HS-5 (cell line): ENCODE results near the gene C1QTNF12.

Experiments
- DNase-seq: peaks from one replicate; pipeline ENCODE4 v3.0.0-alpha.2; 2012; ENCODE audit warnings: low read depth

Gene C1QTNF12

GRCh38 chr1:1240822-1241587 lies 5.5 kb downstream of the C1QTNF12 start:
- no peak for DNase-seq

- no peak for DNase-seq
Measured at GRCh38 chr1:1240348-1240732, 6.2 kb downstream of the C1QTNF12 start.

DNA sequence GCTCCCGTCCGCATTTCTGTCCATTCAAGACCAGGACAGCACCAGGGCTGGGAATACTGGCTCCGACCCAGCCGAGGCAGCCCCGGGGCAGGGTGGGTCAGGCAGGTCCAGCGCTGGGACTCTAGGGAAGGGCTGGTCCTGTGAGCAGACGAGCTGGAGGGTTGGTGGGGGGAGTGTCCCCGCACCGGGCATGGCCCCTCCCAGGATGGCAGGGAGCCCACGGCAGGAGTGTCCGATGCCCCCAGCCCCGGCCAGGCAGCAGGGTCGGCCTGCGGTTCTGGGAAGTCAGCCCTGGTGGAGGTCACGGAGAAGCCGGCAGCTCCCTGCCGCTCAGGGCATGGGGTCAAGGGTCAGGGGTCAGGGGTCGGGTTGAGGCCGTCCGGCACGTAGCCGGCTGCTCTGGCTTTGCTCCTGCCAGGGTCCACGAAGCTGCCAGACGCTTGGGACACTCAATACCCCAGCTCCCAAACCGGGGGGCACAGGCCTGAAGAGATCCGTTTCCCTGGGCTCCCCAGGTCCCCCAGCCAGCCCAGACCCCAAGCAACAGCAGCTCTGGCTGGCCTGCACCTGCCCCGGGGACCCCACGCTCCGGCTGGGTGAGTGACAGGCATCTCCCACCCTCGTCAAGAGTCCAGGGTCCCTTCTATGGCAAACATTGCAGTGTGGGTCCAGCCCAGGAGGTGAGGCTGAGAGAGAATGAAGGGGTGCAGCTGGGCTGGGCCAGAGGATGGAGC lies 6.7 kb downstream of the C1QTNF12 start:
- DNase-seq: no peak

- DNase-seq: no peak
Measured at GRCh38 chr1:1239227-1239613, 7.3 kb downstream of the C1QTNF12 start.

GRCh38 chr1:1238702-1239178 lies 7.8 kb downstream of the C1QTNF12 start:
- DNase-seq: no peak

GRCh38 chr1:1237874-1238701 lies 8.4 kb downstream of the C1QTNF12 start:
- no peak for DNase-seq

DNA sequence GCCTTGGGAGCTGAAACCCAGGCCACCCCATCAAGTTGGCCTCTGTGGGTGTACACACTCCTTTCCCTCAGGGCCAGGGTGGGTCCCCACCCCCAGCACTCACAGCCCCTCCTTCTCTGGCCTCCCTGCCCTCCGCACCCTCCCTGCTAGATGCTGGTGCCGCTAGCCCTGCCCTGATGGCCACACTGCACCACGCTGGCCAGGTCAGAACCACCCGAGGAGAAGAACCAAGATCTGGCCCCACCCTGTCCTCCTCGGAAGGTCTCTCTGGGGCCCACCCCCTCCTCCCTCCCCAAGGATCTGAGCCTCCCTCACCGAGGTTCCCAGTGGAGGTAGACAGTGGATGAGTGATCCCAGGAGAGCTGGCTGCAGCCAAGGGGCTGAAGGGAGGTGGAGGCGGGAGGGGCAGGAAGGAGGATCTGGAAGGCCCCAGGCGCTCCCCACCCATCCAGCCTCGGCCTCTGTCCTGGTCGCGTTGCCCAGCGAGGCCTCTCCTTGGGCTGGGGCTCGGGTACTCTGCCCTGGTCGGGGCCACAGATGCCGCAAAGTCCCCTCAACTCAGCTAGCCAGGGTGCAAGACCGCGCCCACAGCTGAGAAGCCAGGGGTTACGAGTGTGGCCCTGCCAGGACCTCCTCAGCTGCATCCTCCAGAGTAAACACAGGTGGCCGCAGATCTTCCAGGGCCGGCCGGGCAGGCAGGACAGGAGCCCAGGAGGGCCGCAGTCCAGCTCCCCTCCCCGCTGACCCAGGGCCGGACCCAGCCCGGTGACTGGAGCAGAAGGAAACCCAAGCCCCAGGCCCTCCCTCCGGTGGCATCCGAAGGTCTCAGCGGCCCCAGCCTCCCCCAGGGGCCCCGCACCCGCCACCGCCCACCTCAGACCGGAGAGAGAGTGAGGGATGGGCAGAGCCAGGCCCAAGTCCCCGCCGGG lies 9.3 kb downstream of the C1QTNF12 start:
- no peak for DNase-seq

- DNase-seq: no peak
Measured at GRCh38 chr1:1236176-1236763, 10.3 kb downstream of the C1QTNF12 start.

DNA sequence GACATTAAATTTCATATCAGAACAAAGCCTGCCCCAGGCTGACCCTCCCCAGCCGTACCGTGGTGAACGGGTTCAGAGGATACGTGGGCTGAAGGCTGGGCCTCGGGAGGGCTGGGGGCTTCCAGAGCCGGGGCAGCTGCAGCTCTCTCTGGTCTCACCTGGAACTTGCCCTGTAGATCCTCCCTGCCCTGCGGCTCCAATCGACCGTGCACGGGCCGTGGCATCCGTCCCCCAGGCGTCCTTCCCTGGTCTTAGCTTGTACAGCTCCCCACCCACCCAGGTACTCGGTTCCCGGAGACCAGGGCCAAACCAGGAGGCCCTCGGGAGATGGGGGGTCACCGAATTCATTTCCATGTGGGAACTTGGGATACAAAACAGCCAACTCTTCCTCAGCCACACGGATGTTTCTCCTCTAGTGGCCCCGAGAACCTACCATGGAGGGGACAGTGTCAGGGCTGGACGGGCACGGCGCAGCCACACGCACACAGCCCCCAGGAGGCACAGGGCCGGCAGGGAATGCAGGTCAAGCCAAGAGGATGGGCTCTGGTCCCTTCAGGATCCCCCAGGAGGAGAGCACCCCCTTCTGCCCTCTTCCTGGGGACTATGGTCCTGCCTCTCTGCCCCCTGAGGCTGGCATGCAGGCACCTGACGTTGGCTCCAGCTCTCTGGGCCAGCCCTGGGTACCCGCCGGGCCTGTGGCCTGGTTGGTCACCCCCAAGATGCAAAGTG lies 11.3 kb downstream of the C1QTNF12 start:
- no peak for DNase-seq

GRCh38 chr1:1234180-1234808 lies 12.2 kb downstream of the C1QTNF12 start:
- DNase-seq: no peak

- no peak for DNase-seq
Measured at GRCh38 chr1:1233567-1233892, 13.0 kb downstream of the C1QTNF12 start.

- no peak for DNase-seq
Measured at GRCh38 chr1:1232796-1233566, 13.5 kb downstream of the C1QTNF12 start.

DNA sequence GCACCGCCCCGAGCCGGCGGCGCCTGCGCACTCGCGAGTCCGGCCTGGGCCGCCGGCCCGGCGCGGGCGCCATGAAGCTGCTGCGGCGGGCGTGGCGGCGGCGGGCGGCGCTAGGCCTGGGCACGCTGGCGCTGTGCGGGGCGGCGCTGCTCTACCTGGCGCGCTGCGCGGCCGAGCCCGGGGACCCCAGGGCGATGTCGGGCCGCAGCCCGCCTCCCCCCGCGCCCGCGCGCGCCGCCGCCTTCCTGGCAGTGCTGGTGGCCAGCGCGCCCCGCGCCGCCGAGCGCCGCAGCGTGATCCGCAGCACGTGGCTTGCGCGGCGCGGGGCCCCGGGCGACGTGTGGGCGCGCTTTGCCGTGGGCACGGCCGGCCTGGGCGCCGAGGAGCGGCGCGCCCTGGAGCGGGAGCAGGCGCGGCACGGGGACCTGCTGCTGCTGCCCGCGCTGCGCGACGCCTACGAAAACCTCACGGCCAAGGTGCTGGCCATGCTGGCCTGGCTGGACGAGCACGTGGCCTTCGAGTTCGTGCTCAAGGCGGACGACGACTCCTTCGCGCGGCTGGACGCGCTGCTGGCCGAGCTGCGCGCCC lies 14.2 kb downstream of the C1QTNF12 start, which contains the start of gene B3GALT6:
B3GALT6 (plus strand) TSS at position 30 of the 588 bp plus-strand sequence; CDS start at position 72, 42 bp downstream.
- no peak for DNase-seq

DNA sequence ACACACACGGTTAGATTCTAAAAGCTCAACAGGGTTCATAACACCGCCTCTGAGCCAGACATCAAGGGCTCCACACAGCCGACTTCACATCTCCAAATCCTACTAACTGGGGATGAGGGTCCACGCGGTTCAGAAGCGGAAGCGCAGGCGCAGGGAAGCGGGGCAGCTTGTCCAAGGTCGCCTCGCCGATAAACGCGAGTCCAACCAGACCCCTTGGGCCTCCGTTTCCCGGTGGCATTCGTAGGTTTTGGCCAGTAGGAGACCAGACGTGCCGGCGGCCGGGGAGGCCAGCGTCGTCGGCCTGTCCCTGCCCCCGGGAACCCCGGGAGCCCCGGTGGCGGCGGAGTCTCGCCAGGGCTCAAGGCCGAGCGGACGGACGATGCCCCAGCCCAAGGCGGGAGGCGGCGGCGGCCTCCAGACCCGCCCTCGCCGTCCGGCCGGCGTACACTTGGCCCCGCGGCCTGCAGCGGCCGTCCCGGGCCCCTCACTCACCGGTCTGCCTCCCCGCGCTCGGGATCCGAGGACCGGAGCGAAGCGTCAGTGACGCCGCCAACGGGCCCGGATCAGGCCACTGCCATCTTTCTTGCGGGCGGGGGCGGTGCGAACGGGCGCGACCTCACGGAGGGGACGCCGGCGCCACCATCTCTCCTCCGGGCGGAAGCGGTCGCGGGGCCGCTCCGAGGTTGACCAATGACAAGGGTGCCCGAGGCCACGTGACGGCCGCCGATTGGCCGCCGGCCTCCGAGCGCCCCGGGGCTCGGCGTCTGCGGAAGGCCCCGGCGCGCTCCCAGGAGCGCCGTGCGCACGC lies 14.9 kb downstream of the C1QTNF12 start, which contains the start of gene SDF4:
SDF4 (minus strand) TSS at position 602 of the 808 bp plus-strand sequence. CDS start 3,229 bp downstream, outside the sequence.
- DNase-seq: peak; percentile 75

- peak; percentile 28 for DNase-seq
Measured at GRCh38 chr1:1230656-1231399, 15.7 kb downstream of the C1QTNF12 start.

DNA sequence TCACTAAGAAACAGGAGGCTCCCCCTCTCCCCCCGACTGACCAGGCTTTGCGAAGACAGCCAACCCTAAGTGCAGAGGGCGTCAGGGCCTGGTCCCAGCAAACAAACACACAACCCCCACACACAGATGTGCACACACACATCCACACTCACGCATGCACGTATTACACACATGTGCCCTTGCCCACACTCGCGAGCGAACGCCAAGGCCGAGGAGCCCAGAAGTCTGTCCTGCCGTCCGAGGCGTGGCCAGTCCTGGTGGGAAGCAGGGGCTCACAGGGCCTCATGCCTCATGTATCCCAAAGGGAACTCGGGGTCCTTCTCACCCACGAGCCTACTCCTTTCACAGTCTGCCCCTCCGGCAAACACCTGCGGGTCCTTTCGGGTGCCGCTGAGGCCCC lies 16.8 kb downstream of the C1QTNF12 start:
- DNase-seq: no peak
